DOHH2 (cell line): ENCODE data around the gene AUTS2.

Experiments
- H3F3A ChIP-seq: fragments of 200-600 bp; sonication (generic), shearing (Covaris generic); 2 replicates; pipeline ENCODE4 v1.6.0; 2016; ENCODE audit warnings: antibody characterized with exemption, mild to moderate bottlenecking; ENCODE audit not compliant: control insufficient read depth, insufficient read depth
- H3K27ac ChIP-seq: fragments of 200-600 bp; sonication (generic); 2 replicates; pipeline ENCODE4 v1.5.1; 2014; ENCODE audit warnings: low read depth, mild to moderate bottlenecking, low read length, moderate library complexity
- H3K27me3 ChIP-seq: fragments of 200-600 bp; sonication (generic); 2 replicates; pipeline ENCODE4 v1.6.1; 2014; ENCODE audit warnings: mild to moderate bottlenecking, low read length, mixed read lengths; ENCODE audit not compliant: control insufficient read depth
- H3K36me3 ChIP-seq: fragments of 200-600 bp; sonication (generic); 2 replicates; pipeline ENCODE4 v1.6.1; 2014; ENCODE audit warnings: mild to moderate bottlenecking, low read length, moderate library complexity, mixed read lengths; ENCODE audit not compliant: control insufficient read depth
- H3K4me1 ChIP-seq: fragments of 200-600 bp; sonication (generic); 2 replicates; pipeline ENCODE4 v1.6.1; 2014; ENCODE audit warnings: mild to moderate bottlenecking, low read length, mixed read lengths; ENCODE audit not compliant: control insufficient read depth
- H3K4me2 ChIP-seq: fragments of 200-600 bp; sonication (generic); 2 replicates; pipeline ENCODE4 v1.6.0; 2014; ENCODE audit warnings: mild to moderate bottlenecking, low read length, moderate library complexity
- H3K4me3 ChIP-seq: fragments of 200-600 bp; sonication (generic); 2 replicates; pipeline ENCODE4 v1.5.1; 2014; ENCODE audit warnings: mild to moderate bottlenecking, low read length, mixed read lengths
- H3K79me2 ChIP-seq: fragments of 200-600 bp; sonication (generic); 2 replicates; pipeline ENCODE4 v1.6.1; 2014; ENCODE audit warnings: mild to moderate bottlenecking, low read length, mixed read lengths; ENCODE audit not compliant: control insufficient read depth
- H3K9me2 ChIP-seq: fragments of 200-600 bp; sonication (generic); replicated peaks from 2 replicates; pipeline ENCODE4 v1.6.1; 2014; ENCODE audit warnings: mild to moderate bottlenecking, low read length, mixed read lengths; ENCODE audit not compliant: control insufficient read depth
- H3K9me3 ChIP-seq: fragments of 200-600 bp; sonication (generic); 2 replicates; pipeline ENCODE4 v1.6.1; 2014; ENCODE audit warnings: antibody characterized with exemption, low read length, mixed read lengths; ENCODE audit not compliant: control insufficient read depth, insufficient read depth
- H4K20me1 ChIP-seq: fragments of 200-600 bp; sonication (generic); 2 replicates; pipeline ENCODE4 v1.6.0; 2014; ENCODE audit warnings: low read depth, mild to moderate bottlenecking, antibody characterized with exemption, low read length, moderate library complexity; ENCODE audit not compliant: control insufficient read depth, insufficient read depth
- CTCF ChIP-seq: fragments of 200-600 bp; sonication (generic); IDR thresholded peaks from one replicate; pipeline ENCODE4 v1.5.1; 2014; ENCODE audit warnings: antibody characterized with exemption, mild to moderate bottlenecking, low read depth, low read length; ENCODE audit not compliant: poor library complexity, severe bottlenecking
- EZH2phosphoT487 ChIP-seq: fragments of 200-600 bp; sonication (generic); IDR thresholded peaks from 2 replicates; pipeline ENCODE4 v1.6.1; 2017; ENCODE audit warnings: borderline replicate concordance, mild to moderate bottlenecking, antibody characterized with exemption, low read length, moderate library complexity, mixed read lengths

AUTS2 gene

GRCh38 chr7:70239918-70240317 lies 641.6 kb downstream of the AUTS2 start:
- Histone ChIP-seq H3F3A (peaks cover 4% of the 10 kb centered on the region), H3K27me3 (no peaks in the 10 kb centered on the region), H3K4me1 (peaks cover 23% of the 10 kb centered on the region), H3K79me2 (no peaks in the 10 kb centered on the region), H3K4me2 (no peak overlapping the region), H4K20me1 (no peaks in the 10 kb centered on the region), H3K9me2 (no peaks in the 10 kb centered on the region), H3K4me3 (no peak overlapping the region), H3K36me3 (no peaks in the 10 kb centered on the region), H3K9me3 (no peaks in the 10 kb centered on the region), H3K27ac (no peak overlapping the region)
- TF ChIP-seq CTCF (no peak), EZH2phosphoT487 (no peak)

DNA sequence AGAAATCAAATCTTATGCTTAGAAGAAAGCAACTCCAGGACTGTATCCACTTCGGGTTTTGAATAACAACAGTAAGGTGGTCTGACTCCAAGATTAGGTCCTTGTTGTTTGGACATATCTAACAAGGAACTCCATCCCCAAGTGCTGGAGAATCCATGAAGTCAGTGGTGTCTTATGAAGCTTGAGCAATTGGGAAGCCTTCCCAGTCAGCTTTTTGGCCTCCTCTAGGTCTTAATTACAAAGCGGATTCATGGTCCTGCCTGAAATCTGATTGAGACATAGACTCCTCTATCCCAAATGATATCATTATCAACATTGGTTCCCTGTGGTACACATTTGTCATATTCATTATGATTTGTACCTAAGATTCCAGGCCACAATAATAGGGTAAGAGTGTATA lies 642.6 kb downstream of the AUTS2 start:
- Histone ChIP-seq H3F3A (peaks cover 4% of the 10 kb centered on the region), H3K4me3 (no peak overlapping the region), H3K27ac (no peak overlapping the region), H4K20me1 (no peaks in the 10 kb centered on the region), H3K4me2 (no peak overlapping the region), H3K79me2 (no peaks in the 10 kb centered on the region), H3K27me3 (no peaks in the 10 kb centered on the region), H3K9me2 (no peaks in the 10 kb centered on the region), H3K36me3 (no peaks in the 10 kb centered on the region), H3K4me1 (peaks cover 23% of the 10 kb centered on the region), H3K9me3 (no peaks in the 10 kb centered on the region)
- TF ChIP-seq EZH2phosphoT487, result no peak
- no peak for TF ChIP-seq CTCF

GRCh38 chr7:70241536-70242175 lies 643.4 kb downstream of the AUTS2 start:
- H3K4me3 ChIP-seq, result no peak overlapping the region
- no peaks in the 10 kb centered on the region for H3K79me2 ChIP-seq
- peaks cover 4% of the 10 kb centered on the region for H3F3A ChIP-seq
- TF ChIP-seq EZH2phosphoT487 (no peak), CTCF (no peak)
- H3K4me1 ChIP-seq, result peaks cover 23% of the 10 kb centered on the region
- no peaks in the 10 kb centered on the region for H3K9me2 ChIP-seq
- no peaks in the 10 kb centered on the region for H3K9me3 ChIP-seq
- H4K20me1 ChIP-seq, result no peaks in the 10 kb centered on the region
- H3K27ac ChIP-seq, result no peak overlapping the region
- no peaks in the 10 kb centered on the region for H3K36me3 ChIP-seq
- no peaks in the 10 kb centered on the region for H3K27me3 ChIP-seq
- no peak overlapping the region for H3K4me2 ChIP-seq
